DMS79 (cell line): ENCODE results near the gene PPIH.
"Not testable (repeated sequence)": the region's sequence is repeated elsewhere in the genome, so short reads cannot be mapped to it uniquely, and the experiment has no call there.

Source experiments
- DNase-seq: peaks from one replicate; lab custom pipeline; 2025; lab: John Stamatoyannopoulos, UW

PPIH gene

DNA sequence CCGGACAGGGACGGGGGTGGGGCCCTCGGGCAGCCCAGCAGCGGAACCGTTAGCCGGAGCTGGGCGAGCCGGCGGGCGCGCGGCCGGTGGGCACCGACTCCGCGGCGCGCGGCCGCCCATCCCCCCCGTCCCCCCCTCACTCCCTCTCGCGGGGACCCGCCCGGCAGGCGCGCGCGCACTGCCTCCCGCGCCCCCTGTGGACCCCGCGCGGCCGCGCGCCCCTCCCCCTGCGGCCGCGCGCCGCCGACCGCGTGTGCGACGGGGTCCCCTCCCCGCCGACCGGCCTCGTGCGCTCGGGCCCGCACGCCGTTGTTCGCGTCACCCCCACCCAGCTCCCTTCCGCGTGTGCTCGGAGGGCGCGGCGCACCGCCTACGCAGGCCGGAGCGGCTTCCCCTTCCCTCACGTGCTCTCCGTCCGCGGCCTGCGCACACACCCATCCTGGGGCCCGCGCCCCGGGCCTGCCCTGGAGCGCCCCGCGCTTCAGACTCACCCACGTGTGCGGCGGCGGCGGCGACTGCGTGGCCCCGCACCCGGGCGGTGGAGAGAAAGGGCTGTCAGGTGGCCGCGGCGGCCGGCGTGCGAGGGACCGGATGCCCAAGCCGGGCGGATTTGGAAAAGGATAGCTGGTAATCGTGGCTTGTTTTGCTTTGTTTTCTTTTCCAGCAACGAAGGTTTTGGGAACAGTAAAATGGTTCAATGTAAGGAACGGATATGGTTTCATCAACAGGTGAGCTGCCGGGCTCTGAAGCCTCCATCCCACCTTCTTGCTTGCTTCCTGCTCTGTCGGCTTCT is 24.7 kb downstream of the PPIH start:
- peak; percentile 9 for DNase-seq

DNA sequence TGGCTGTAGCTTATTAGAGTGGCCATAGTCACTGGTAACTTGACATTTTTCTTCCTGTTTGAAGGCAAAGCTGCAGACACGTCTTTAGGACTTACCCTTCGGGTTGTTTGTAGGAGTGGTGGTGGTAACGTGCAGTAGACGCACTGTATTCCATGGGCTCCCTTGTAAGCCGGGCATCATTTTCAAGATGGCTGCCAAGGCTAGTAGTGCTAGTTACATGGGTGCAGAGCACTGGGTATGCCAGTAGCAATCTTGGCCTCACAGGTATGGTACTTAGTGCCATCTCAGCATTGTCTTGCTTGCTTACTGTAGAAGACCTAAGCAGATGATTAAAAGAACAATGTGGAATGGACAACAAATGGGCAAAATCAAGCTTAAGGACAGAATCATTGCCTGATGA is 25.9 kb downstream of the PPIH start:
- peak; percentile 18 for DNase-seq

DNA sequence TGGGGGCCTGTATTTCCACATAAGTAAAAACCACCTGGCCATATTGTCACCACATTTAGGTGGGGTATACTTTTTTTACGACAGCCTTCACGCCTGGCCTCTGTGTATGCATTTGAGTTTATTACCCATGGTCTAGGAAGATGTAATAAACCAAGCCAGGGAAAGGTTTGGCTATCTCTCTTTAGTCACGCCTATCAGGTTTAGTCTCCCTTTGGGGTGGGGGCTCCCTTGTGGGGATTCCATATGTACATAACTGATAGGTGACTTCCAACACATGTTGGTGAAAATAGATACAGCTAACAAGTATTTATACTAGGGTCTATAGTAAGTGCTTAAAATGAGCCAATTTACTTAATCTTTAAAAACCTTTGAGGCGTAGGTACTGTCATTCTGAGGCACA is 28.2 kb downstream of the PPIH start:
- DNase-seq = no peak

DNA sequence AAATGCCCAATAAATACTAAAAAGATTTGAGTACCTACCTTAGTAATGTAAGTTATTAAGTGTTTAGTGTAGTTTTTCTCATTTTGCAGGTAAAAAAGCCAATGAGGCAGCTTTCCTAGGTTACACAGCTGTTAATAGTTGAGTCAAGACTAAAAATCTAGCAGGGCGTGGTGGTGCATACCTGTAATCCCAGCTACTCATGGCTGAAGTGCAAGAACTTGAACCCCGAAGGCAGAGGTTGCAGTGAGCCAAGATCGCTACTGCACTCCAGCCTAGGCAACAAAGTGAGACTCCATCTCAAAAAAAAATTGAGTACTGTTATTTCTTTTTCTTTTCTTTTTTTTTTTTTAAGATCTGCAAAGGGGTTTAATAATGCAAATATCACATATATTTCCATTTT is 31.7 kb downstream of the PPIH start:
- DNase-seq = no peak

DNA sequence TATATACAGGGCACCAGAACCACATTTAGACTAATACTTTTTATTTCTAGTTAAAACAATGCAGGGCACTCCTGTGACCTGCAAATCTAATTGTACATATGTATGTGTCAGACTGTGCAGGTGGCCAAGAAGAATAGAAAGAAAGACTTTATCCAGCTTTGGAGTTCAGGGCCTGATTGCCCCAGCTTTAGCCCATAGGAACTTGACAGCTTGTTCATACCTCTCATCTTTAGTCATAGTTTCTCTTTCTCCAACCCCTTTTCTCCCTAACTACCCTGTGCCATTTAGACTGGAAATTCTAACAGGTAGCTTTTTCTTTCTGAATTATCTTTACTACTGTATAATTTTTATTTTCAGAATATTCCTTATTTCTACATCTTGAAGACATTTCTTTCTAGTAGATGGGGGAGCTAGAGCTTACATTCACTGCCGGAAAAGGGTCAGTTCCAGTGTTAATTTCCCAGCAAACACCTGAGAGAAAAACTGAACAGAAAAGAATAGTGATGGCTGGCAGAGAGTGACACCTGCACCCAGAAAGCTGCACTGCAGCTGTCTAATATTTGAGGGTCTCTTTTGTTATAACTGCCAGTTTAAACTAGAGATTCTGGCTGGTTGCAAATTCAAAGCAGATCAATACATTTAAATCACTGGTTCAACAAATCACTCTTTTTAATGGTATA is 32.4 kb downstream of the PPIH start:
- no peak for DNase-seq

DNA sequence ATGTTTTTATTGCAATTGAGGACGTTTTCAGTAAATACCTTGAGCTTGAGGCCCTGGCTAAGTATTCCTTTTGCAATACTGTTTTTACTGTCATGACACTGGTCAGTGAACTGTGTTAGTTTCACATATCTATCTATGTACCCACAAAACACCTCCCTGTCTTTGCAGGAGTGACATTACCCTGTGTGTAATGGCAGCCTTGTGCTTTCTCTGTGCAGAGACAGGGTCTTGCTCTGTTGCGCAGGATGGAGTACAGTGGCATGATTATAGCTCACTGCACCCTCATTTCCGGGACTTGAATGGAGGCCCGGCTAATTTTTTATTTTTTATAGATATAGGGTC is 32.9 kb downstream of the PPIH start:
- DNase-seq = no peak

DNA sequence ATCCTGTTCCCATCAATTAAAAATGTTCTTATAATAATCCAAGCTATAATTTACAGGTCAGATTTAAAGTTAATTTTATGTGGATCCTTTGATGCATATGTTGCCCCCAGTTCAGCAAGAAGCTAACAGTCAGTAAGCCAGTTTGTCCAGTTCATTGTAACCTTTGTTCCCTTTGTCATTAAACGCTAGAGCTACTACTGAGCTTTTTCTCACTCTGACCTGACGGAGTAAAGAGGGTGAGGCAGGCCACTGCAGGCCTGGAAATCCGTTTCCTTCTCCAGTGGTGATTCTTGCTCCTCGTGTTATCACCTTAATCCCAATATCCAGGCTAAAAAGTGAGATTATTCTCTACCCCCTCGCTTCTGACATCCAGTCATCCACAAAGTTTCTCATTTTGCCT is 34.2 kb downstream of the PPIH start:
- DNase-seq = no peak

DNA sequence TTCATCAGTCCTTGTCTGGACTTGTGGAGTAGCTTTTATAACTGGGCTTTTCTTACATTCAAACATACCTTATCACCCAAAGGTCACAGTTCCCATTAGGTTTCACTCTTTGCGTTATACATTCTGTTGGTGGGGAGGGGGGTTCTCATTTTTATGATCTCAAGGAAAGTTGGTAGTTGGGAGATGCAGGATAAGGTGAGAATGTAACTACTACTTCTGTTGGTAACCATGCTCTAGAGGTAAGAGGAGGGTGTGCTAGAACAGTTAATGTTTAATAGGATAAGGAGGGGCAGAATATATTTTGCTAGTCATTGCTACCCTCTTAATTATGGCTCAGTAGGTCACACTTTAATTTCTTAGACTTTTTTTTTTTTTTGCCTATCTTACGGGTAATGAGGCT is 34.7 kb downstream of the PPIH start:
- DNase-seq = no peak

DNA sequence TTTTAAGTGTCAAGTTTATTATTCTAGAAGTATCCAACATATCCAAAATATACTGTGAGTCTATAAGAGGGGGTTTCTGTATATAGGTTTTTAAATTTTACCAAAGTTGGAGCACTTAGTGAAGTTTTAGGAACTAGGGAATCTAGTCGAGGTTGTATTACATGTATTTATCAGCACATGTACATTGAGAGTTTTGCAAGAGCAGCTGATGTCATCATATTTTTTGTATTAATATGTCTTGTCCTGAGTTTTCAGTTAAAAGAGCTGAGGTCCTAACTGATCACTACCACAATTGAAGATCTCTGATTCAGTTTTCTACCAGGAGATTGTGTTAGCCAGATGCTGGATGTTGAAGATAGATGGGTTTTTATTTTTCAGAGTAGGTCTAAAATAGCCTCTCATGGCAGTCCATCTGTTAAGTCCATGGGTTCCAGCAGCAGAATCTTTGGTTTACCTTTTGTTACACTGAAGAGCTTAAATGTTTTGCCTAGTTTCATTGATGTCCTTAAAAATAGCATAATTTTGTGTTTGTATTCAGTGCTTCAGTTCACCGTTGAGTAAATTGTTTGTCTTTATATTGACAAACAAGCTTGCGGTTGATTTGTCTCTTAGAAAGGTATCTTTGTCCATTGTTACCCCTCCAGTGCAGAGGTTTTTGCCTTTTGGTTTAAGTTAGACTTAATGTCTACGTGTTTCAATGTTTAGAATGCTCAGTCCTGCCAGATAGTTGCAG is 40.0 kb downstream of the PPIH start:
- DNase-seq = no peak

DNA sequence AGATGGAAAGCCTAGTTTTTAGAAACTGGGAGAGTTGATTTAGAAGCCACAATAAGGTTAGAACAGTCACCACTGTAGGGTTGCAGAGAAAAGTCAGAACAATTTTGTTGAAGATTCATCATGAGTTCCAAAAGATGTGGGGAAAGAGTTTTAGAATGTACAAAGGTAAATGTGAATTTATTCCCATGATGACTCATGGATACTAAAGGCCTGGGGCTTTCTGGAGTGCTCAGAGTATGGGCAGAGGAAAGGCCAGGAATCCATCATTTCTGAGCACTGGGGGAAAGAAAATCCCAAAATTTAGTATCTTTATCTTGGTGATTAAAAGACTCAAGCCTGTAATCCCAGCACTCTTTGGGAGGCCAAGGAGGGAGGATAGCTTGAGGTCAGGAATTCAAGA is 41.8 kb downstream of the PPIH start:
- no peak for DNase-seq

DNA sequence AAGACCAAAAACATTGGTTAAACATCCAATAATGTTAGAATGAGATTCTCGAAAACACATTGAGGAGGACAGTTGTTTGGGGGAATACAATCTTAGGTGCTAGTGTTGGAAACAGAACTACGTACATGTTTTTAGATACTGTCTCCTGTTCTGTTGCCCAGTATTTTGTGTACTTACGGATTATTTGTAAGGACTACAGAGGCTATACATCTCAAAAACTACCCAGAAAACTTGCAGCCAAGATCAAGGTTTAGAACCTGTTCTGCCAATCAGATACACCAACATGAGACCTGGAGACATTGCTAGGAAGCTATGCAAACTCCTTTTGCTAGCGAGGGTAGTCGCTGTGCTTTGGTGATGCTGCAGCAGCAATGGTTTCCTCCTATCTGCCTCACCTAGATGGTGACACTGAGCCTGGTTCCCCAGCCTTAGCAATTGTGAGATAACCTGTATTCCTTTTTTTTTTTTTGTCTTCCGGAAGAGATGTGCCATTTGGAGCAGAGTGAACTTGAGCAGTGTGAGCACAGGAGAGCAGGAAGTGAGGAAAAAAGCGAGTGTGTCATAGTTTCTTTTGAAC is 45.8 kb downstream of the PPIH start:
- DNase-seq = no peak

DNA sequence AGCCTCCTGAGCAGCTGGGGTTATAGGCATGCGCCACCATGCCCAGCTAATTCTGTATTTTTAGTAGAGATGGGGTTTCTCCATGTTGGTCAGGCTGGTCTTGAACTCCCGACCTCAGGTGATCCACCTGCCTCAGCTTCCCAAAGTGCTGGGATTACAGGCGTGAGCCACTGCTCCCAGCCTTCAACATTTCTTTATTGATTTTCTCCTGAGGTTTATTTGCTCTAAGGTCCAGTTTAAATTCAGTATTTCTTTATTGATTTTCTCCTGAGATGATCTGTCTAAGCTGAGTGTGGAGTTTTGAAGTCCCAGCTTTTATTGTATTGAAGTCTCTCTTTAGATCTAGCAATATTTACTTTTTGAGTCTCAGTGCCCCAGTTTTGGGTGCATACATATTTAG is 54.6 kb downstream of the PPIH start:
- DNase-seq = not testable (repeated sequence)

DNA sequence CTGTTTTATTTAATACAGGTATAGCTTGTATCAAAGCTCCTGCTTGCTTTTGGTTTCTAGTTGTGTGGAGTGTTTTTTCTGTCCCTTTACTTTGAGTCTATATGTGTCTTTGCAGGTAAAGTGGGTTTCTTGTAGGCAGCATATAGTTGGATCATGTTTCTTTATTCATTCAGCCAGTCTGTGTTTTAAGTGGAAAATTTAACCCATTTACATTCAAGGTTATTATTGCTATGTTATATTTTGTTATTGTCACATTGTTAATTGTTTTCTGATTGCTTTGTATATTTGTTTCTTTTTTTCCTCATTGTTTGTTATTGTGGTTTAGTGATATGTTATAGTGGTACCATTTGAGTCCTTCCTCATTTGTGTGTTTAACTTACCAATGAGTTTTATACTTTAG is 55.1 kb downstream of the PPIH start:
- no peak for DNase-seq

DNA sequence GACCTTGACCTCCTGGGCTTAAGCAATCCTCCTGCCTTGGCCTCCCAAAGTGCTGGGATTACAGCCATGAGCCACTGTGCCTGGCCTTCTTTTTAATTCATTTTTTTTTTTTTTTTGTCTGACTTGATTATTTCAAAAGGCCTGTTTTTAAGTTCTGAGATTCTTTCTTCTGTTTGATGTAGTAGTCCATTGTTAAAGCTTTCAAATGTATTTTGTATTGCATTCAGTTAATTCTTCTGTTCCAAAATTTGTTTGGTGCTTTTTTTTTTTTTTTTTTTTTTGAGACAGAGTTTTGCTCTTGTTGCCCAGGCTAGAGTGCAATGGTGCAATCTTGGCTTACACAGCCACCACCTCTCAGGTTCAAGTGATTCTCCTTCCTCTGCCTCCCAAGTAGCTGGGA is 56.2 kb downstream of the PPIH start:
- not testable (repeated sequence) for DNase-seq

DNA sequence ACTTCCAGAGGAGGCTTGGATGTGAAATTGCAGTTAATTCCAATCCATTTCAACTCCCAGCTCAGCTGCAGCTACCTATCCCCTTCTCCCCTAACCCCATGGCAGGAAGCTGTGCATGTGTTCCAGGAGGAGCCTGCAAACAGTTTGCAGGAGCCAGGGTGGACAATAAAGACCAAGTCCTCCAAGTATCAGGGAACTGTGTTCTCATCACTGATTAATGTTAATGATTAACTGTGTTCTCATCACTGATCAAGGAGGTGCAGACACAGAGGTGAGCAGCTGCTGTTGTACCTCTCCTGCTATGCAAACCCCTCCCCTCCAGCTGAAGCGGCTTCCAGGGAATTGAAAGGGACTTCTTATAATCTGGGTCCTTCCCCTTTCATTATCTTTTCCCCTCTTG is 62.6 kb downstream of the PPIH start:
- no peak for DNase-seq

DNA sequence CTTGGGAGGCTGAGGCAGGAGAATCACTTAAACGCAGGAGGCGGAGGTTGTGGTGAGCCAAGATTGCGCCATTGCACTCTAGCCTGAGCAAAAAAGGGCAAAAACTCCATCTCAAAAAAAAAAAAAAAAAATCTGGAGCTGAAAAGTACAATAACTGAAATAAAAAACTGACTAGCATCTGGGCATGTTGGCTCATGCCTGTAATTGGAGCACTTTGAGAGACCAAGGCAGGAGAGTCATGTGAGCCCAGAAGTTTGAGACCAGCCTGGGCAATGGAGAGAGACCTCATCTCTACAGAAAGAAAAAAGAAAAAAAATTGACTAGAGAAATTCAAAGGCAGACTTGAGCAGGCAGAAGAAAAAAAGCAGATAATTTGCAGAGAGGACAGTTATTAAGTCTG is 63.7 kb downstream of the PPIH start:
- DNase-seq = no peak

DNA sequence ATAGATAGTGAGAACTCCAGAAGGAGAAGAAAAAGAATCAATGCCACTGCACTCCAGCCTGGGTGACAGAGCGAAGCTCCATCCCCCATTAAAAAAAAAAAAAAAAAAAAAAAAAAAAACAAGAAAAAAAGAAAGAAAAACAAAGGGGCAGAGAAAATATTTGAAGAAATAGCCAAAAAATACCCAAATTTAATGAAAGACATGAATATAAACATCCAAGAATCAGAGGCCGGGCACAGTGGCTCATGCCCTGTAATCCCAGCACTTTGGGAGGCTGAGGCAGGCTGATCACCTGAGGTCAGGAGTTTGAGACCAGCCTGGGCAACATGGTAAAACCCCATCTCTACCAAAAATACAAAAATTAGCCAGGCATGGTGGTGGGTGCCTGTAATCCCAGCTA is 64.2 kb downstream of the PPIH start:
- DNase-seq = not testable (repeated sequence)

DNA sequence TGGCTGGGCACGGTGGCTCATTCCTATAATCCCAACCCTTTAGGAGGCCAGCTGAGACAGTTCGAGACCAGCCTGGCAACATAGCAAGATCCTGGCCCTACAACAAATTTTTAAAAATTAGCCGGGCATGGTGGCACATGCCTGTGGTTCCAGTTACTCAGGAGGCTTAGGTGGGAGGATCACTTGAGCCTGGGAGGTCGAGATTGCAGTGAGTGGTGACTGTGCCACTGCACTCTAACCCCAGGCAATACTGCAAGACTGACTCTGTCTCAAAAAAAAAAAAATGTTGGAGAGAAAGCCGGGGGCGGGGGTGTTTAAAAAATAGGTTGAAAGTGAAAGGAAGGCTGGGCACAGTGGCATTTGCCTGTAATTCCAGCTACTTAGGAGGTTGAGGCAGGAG is 65.3 kb downstream of the PPIH start:
- no peak for DNase-seq

DNA sequence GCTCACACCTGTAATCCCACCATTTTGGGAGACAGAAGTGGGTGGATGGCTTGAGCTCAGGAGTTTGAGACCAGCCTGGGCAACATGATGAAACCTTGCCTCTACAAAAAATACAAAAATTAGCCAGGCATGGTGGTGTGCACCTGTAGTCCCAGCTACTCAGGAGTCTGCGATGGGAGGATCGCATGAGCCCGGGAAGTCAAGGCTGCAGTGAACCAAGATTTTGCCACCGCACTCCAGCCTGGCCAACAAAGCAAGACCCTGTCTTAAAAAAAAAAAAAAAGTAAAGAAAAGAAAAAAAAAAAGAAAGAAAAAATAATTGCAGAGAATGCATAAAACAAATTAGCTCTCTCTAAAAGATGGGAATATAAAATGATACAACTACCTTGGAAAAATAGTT is 67.6 kb downstream of the PPIH start:
- not testable (repeated sequence) for DNase-seq
